NCI-H146 treated with DMSO at 0.1 percent for 48 hours (cell line): ENCODE data around the gene RORB.

Experiments used
- DNase-seq: peaks from one replicate; lab custom pipeline; 2025; ENCODE audit not compliant: unreplicated experiment; lab: John Stamatoyannopoulos, UW

Gene RORB

GRCh38 chr9:74697535-74697934, 200.4 kb downstream of the RORB start:
- no peak for DNase-seq

- no peak for DNase-seq
Measured at GRCh38 chr9:74711341-74711740, 214.2 kb downstream of the RORB start.

- no peak for DNase-seq
Measured at GRCh38 chr9:74718709-74719108, 221.6 kb downstream of the RORB start.

- no peak for DNase-seq
Measured at GRCh38 chr9:74719306-74719705, 222.2 kb downstream of the RORB start.

- DNase-seq: no peak
Measured at GRCh38 chr9:74721696-74722660, 224.8 kb downstream of the RORB start.

GRCh38 chr9:74724317-74724716, 227.2 kb downstream of the RORB start:
- DNase-seq: no peak

GRCh38 chr9:74726581-74726980, 229.4 kb downstream of the RORB start:
- no peak for DNase-seq

GRCh38 chr9:74728176-74728575, 231.0 kb downstream of the RORB start:
- DNase-seq: no peak

GRCh38 chr9:74729136-74729695, 232.1 kb downstream of the RORB start:
- no peak for DNase-seq

- no peak for DNase-seq
Measured at GRCh38 chr9:74735761-74736160, 238.6 kb downstream of the RORB start.

- DNase-seq: no peak
Measured at GRCh38 chr9:74736646-74737045, 239.5 kb downstream of the RORB start.

- DNase-seq: no peak
Measured at GRCh38 chr9:74742191-74742790, 245.2 kb downstream of the RORB start.
